GM21515 (cell line): ENCODE results near the gene CEBPG.

Experiments used
- ATAC-seq: cut with Tn5 transposase; IDR thresholded peaks from one replicate; pipeline ENCODE4 v1.9.1; 2021; ENCODE audit not compliant: unreplicated experiment

CEBPG gene

DNA sequence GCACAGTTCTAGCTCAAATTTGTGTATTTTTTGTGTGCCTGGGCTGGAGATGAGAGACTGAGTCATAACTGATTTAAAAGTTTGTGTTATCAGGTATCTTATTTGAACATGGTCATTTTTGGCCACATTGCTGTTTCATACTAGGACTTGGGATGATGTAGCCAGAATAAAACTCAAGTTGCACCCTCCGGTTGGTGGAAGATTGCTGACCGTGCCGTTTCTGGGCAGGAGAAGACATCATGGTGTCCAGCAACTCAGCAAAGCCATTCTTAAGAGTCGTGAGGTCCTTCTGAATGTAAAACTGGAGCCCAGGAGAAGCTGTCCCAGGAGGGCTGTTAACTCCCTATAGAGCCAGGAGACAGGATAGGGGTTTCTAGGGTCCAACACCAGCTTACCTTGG, 7.6 kb downstream of the CEBPG start:
- no peak for ATAC-seq

DNA sequence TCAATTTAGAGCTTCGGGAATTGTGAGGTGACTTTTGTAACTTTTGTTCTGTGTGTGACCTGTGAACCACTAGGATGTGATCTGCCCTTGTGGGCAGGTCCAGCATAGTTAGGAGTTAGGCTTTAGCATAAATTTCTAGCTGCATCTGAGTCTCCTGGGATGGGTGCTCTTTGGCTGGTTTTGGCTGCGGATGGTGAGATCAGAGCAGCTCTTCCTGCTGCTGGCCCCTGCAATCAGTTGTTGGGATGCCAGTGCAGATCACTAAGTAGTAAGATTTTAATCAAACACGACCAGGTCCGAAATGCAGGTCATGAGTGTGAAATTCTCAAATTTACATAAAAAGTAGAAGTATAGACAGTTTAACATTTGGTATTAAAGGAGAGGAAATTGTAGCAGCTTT, 8.5 kb downstream of the CEBPG start:
- ATAC-seq, result no peak

DNA sequence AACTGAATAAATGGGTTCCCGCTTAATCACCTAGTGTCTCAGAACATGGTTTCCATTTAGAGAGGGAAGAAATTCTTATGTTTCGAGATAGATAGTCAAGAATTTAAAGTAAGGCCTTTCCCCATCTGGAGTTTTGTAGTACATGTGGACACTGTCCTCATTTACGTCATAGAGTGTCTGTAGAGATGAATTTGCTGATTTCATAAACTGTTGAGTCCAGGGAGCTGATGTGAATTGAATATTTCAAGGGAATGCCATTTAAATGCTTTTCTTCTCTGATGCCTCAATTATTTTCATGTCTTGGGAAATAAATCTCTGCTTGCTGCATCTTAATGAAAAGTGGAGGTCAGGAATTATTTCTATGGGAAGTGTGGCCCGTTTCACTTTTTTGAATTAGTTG, 9.5 kb downstream of the CEBPG start:
- ATAC-seq, result no peak

DNA sequence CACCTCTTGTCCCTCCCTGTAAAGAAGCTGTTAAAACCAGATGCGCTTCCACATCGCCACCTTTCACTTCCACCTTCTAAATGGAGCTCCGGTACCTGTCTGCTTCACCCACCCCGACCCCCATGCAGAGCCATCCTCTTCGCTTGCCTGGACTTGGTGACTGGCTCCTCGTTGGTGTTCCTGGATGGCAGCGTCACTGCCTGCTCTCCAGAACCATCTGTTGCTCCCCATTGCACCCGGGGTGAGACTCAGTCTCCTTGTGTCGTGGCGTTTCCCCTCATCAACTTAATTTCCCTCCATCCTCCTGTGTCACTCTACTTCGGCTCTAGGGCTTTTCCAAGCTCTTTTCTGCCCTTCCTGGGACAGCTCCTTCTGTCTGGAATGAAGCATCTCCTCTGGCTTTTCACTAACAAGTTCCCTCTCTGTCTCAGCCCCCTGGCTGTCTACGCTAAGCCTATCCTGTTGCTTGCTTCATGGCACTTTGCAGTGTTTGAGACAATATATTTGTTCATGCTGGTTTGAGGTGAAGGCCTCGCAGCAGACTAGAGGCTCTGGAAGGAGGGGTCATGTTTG, 10.3 kb downstream of the CEBPG start:
- ATAC-seq, result no peak

DNA sequence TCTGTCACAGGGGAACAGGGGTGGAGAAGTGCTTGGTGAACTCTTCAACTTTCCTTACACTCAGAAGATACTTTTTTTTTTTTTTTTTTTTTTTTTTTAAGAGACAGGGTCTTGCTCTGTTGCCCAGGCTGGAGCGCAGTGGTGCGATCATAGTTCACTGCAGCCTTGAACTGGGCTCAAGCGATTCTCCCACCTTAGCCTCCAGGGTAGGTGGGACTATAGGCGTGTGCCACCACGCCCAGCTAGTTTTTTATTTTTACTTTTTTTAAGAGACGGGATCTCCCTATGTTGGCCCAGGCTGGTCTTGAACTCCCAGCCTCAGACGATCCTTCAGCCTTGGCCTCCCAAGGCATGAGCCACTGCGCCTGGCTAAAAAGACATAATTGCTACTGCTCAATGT, 11.5 kb downstream of the CEBPG start:
- ATAC-seq, result no peak

DNA sequence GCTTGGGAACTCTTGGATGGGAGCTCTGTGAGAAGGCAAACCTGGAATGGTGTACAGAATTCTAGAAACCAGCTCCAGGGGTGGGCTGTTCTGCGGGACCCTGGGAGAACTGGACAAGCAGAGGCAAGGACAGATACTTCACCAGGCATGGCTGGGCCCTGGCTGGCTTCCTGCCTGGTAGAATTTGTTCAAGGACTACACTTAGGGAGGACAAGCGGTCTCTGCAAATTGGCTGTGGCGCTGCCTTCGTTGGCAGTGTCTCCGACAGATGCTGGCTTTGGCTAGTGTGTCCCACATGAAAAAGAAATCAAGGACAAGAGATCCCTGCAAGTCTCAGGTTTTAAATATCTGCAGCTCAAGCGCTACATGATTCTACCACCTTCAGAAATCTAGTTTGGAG, 12.4 kb downstream of the CEBPG start:
- ATAC-seq, result no peak

DNA sequence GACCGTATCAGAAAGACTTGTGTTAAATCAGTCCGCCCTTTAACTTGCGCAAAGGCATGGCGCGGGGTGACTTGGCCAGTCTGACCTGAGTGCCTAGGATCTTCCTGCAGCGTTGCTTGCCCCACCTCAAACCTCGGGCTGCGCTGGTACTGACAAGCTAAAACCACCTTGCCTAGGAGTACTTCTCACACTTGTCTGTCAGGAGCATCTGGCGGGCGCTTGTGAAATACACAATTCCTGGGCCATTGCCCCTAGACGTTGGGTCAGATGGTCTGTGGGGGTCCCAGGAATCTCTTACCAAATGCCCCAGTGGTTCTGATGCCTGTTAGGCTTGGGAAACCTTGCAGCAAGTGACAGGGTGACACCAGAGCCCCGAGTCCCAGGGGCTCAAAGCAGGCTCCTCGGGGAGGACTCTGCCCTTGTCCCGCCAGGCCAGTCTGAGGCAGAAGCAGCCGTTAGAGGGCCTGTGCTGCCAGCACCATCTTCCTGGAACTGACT, 12.9 kb downstream of the CEBPG start:
- no peak for ATAC-seq

DNA sequence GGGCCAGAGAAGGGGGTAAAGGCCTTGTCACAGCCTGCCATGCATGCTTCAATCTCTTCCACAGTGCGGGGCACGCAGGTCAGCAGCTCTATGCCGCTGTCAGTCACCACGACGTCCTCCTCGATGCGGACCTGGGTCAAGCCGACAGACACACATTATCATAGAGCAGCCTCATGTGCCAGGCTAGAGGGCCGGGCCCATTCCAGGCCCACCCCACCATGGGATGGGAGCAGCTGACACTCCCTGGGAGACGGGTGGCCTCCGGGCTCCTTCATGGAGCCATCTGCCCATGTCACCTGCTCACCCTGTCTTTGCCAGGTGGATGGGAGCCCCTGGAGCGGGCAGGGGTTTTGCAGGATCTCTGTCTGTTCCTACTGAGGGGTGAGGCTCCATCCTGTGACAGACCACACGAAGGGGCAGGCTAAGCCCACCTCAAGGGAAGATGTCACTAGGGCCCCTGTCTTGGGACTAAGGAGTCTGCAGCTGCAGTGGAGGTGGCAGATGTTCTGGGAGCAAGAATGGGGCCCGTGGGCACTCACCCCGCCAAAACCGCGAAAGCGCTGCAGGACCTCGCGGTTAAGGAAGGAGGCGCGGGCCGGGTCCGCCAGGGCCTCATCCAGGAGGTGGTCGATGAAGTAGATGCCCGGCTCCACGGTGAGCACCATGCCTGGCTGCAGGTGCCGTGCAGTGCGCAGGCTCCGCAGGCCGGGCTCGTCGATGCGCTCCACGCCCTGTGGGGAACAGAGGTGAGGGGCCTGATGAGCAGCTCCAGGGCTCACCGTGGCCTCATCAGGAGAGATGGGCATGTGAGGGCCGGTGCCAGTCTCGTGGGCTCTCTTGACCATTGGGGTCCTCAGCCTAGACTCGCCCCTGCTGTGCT, 14.1 kb downstream of the CEBPG start:
- ATAC-seq, result no peak

- ATAC-seq, result no peak
Measured at GRCh38 chr19:33388231-33388724, 14.8 kb downstream of the CEBPG start.

DNA sequence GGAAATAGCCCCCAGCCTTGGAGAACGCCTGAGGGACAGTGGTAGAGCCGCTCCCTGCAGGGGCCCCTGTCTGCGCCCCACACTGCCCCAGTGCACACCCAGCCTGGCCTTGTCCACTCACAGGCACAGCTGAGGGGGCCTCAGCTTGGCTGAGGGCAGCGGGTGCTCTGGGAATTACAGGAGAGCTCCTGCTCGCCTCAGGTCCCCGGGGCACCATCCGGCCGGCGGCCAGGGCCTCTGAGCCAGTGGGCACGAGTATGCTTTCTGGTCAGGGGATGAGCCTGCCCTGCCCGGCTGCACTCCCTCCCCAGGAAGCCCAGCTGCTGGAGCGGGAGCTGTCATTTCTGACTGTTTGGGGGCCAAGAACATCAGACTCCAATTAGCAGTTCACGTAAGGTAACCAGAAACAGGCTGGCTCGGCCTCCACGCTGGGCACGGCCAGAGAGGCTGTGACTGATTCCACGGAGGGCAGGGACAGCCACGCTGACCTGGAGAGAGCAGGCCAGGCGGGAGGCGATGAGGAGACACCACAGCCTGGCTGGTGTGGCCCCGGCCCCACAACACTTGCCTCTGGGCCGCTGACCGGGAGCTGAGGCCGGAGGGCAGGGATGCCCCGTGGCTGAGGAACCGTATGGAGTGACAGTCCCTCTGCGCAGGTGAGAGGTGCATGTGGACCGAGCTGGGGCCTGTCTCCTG, 15.4 kb downstream of the CEBPG start:
- no peak for ATAC-seq

GRCh38 chr19:33389421-33390100, 16.1 kb downstream of the CEBPG start:
- ATAC-seq, result no peak

- ATAC-seq, result no peak
Measured at GRCh38 chr19:33390101-33390907, 16.8 kb downstream of the CEBPG start.

DNA sequence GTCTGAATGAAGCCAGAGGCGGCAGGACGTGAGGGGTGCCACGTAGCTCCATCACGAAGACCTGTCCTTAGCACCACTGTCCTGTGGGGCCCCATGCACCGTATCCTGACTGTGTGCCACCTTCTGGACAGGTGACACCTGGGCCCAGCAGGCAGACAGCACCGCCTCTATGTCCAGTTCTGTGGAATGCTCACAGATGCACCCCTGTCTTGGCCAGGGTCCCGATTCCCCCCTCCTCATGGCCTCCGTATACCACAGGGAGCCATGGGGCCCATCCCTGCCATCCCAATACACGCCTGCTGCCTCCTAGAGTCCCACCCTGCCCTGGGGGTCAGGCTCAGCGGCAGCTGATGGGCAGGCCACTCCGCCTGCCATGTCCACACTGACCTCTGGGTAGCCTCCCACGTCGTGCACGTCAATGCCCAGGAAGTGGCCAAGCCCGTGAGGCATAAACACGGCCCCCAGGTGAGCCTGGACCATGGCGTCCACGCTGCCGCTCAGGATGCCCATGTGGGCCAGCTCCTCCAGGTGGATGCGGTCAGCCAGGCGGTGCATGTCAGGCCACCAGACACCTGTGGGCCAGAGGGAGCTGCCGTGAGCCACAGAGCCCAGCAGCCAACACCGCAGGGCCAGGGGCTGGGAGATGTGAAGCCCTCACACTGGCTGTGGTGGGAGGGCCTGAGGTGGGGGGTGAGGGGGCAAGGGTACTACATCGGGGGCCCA, 17.6 kb downstream of the CEBPG start:
- ATAC-seq, result no peak

- no peak for ATAC-seq
Measured at GRCh38 chr19:33391631-33392249, 18.2 kb downstream of the CEBPG start.

DNA sequence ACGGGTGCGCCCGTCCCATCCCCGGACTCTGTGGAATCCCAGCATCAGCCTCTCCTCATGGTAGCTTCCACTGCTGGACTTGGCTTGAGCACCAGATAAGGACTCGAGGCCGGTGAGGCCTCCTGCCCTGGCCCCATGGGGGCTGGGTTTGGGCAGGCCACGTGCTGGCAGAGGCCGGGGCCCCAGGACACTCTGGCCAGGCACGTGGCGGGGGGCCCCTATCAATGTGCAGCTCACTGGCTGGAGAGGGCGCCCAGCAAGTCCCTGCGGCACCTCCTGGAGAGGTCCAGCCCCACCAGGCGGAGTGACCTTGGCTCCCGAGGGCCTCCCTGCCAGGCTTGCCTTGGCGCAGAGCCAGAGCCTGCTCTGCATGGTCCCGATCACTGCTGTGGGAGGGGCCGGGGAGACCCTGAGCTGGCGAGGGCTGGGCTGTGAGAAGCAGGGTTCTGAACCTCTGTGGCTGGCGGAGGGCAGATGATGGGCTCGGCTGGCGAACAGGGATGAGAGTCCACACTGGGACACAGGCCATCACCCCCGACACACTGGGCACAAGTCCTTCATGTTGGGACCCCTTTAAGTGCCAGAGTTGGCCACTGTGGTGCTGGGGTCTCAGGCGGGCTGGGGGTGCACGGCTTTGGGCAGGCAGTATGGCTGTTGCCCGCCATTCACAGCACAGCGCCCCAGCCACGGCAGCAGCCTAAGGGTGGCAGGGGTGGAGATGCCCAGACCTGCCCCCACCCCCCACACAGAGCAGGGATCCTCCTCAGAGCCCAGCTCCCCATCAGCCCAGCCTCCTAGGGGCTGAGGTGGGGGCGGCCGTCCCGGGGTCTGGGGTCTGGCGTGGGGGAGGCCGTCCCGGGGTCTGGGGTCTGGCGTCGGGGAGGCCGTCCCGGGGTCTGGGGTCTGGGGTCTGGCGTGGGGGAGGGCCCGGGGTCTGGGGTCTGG, 19.1 kb downstream of the CEBPG start:
- ATAC-seq, result no peak

DNA sequence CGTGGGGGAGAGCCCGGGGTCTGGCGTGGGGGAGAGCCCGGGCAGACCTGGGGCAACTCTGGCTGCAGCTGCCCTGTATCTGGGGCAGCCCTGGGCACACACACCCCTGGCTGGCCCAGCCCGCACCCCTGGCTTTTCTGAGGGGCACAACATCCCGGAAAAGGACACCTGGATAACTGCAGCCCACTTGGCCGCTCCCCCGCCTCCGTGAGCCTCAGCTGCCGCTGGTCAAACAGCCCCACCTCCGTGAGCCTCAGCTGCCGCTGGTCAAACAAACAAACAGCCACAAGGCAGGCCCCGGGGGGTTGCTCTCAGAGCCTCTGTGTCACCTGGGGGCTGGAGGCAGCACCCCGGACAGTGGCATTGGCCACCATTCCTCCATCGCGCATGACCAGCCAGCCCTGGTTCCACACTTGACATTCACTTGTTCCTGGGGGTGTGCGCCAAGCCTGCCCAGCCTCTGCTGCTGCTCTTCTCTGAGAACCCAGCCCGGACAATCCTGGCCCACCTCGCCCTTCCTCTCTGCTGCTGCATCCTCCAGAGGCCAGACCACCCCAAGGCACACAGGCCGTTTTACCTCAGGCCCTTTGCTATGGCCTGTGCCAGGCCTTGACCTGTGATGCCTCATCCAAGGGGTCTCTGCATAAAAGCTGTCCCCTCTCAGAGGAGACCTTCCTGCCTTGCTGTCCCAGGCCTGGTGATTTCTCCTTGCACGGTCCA, 19.9 kb downstream of the CEBPG start:
- ATAC-seq, result no peak

DNA sequence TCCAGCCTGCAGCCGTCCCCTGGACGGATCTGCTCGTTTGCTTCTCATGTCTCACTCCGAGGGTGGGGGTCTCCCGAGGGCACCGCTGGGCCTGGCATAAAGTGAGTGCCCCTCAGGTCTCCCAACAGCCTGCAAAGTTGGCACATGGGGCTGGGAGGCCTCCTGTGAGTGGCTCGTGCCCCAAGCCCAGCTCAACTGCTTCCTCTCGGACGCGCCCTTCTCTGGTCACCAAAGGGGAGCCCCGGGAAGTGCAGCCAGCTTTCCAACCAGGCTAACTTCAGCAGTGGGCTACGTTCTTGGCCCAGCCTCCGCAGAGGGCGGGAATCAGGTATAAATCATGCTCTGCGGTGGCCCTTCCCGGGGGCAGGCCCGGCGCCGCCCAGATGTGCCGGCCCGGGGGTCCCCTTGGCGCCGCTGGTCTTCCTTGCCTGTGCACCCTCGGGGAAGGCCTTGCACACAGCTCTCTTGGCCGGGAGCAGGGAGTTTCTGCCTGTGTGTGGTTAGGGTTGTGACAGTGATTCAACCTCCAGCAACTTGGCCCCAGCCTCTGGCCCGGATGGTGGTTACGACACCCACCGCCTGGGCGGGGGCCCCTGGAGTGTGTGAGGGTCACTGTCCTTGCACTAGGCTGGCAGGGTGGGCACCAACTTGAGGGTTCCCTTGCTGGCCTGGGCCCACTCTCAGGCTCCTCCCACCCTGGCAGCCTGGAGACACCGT, 20.7 kb downstream of the CEBPG start:
- ATAC-seq, result no peak
